Left colon (tissue), 2 donors: Measurements from ENCODE around the gene TTYH1. TPM values are rescaled to one million over a fixed set of nuclear protein-coding genes. Genes with fewer than 3 reads are reported as not detected.

Experiments
- ATAC-seq: fragments of 200-7000 bp; cut with Tn5 transposase; one replicate; pipeline ENCODE4 v1.9.1; 2020; ENCODE audit warnings: mild to moderate bottlenecking, moderate library complexity
- DNase-seq, 2 donors: peaks; one replicate each; pipeline ENCODE4 v3.0.0-alpha.2; 2020
- intact Hi-C, 2 donors: fragments of 100-400 bp; cut with DNase I in 1 of 2; cut with micrococcal nuclease in 1 of 2; formaldehyde crosslinking; loops; one replicate each; pipeline versions ENCODE4 v1.11.2 to v1.14.0; 2022; cut with DNase I, micrococcal nuclease
- total RNA-seq, 2 donors: library from RNA; stranded (reverse); fragmentation: NEBNext Ultra II Directional; extraction: Animal tissue kit (Norgen Biotek cat#: 25700); gene quantifications; one replicate each; pipeline ENCODE4 v1.2.1, GENCODE V29; 2021
- donor health status: DM: no; HTN: no; CAD: no.
- donor health status: DM: yes; HTN: yes; CAD: no.

The TTYH1 gene
- total RNA-seq, 2 donors from 2014 or later = 1.1 TPM; not detected in 1

GRCh38 chr19:54454781-54455675 lies 39.8 kb downstream of the TTYH1 start:
- ATAC-seq (no peak), DNase-seq (no peak)
- intact Hi-C loops = no loop called here

DNA sequence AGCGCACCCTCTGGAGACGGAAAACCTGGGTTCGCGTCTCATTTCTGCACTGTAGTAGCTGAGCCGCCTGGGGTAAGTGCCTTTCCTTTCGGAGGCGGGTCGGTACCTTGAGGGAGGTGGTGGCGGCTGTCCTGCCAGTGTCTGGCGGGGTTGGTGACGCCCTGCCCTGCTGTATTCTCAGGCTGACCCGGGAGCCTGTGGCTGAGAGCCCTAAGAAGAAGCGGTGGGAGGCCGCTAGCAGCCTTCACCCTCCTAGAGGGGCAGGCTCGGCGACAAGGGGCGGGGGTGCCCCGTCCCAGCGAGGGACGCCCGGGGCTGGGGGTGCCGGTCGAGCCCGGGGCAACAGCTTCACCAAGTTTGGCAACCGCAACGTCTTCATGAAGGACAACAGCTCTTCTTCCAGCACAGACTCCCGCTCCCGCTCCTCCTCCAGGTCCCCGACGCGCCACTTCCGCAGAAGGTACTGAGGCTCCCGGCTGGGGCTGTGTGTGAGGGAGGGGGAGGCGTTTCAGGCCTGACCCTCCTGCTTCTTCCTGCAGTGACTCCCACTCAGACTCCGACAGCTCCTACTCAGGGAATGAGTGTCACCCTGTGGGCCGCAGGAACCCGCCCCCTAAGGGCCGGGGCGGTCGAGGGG lies 40.6 kb downstream of the TTYH1 start:
- DNase-seq (no peak), ATAC-seq (no peak)
- intact Hi-C loops = no loop called here

GRCh38 chr19:54456423-54457373 lies 41.4 kb downstream of the TTYH1 start:
- DNase-seq = no peak
- no peak for ATAC-seq
- intact Hi-C loops = no loop called here

DNA sequence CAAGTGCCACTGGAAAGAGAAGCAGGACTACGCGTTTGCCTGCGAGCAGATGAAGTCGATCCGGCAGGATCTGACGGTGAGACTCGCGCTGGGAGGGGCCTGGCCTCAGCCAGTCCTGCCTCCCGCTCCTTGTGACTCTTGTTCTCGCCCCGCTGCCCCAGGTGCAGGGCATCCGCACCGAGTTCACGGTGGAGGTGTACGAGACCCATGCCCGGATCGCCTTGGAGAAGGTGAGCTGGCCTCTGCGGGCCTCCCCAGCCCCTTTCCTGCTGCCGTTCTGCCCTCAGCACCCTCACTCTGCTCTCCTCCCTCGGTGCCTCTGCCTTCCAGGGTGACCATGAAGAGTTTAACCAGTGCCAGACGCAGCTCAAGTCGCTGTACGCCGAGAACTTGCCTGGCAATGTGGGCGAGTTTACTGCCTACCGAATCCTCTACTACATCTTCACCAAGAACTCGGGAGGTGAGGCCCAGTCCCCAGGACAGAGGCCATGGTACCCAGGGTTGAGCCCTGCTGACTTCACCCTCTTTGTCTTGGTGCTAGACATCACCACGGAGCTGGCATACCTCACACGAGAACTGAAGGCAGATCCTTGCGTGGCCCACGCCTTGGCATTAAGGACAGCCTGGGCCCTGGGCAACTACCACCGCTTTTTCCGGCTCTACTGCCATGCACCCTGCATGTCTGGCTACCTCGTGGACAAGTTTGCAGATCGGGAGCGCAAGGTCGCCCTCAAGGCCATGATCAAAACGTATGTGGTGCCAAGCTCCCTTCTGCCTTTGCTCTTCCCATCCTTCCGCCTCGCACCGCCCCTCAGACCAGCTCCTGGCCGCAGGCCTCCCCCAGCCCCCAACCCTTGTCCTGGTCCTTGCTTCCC lies 42.7 kb downstream of the TTYH1 start:
- no peak for ATAC-seq
- intact Hi-C loops = no loop called here
- DNase-seq = peak in 1 of 2 donors; percentile 7

DNA sequence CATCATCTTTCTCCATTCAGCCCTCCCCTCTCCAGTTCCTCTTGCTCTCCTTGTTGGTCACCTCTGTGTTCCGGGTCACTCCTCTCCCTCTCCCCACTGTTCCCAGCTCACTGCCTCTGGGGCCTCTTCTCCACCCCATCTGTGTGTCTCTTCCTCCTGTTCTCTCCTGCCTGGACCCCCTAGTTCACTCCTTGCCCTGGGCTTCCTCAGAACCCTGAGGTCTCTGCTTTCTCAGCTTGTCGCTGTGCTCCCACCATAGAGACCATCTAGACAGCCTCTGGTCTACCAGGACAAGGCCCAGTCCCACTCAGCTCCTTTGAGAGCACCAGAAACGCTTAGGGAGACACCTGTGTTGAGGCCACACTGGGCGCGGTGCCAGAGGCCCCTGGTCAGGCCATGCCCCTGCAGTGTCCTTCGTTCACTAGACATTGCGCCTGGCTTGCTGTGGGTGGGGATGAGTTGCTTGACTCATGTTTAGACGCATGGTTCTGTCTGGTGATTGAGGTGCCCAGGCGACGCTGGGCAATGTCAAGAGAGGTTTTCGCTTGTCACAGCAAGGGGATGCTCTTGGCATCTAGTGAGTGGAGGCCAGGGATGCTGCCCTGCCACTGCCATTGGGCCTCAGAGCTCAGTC lies 43.5 kb downstream of the TTYH1 start:
- intact Hi-C loops = no loop called here
- DNase-seq = no peak

DNA sequence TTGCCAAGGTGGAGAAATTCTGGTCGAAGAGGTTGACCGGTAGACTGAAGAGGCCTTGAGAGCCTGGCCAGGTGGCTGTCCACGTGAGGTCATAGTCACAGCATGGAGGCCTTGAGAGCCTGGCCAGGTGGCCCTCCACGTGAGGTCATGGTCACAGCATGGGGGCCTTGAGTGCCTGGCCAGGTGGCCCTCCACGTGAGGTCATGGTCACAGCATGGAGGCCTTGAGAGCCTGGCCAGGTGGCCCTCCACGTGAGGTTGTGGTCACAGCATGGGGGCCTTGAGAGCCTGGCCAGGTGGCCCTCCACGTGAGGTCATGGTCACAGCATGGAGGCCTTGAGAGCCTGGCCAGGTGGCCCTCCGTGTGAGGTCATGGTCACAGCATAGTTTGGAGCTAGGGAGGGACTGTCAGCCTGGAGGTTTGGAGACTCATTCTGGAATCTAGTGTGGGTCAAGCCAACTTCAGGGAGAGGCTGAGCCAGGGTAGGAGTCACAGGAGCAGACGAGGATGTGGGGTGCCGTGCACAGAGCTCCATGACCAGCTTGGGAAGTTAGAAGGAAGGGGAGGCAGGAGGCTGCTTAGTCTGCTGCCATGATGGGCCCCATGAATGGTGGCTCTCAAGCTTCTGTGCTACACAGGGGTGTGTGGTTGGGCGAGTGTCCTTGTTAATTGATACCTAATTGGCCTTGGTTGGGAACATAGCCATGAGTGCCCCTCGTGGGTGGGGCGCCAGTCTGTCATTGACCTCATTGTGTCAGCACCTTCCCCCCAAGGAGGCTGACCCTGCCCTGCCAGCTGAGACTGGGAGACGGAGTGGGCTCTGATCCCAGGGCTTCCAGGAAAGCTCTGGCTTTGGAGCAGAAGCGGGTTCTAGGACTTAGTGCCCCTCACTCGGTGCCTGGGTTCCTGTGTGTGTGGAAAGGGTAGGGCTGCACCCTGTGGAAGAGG lies 44.3 kb downstream of the TTYH1 start:
- ATAC-seq (no peak), DNase-seq (no peak)
- intact Hi-C loops = no loop called here

More for the DNA sequence above, 43.5 kb downstream of the TTYH1 start:
- ATAC-seq = no peak

GRCh38 chr19:54460230-54461005 lies 45.2 kb downstream of the TTYH1 start:
- DNase-seq (no peak), ATAC-seq (no peak)
- intact Hi-C loops = no loop called here

- DNase-seq = no peak
- ATAC-seq = no peak
- intact Hi-C loops = no loop called here
Observed at GRCh38 chr19:54461210-54461609, 45.9 kb downstream of the TTYH1 start.

- intact Hi-C loops = no loop called here
- DNase-seq (no peak), ATAC-seq (no peak)
Observed at GRCh38 chr19:54461613-54462012, 46.3 kb downstream of the TTYH1 start.

DNA sequence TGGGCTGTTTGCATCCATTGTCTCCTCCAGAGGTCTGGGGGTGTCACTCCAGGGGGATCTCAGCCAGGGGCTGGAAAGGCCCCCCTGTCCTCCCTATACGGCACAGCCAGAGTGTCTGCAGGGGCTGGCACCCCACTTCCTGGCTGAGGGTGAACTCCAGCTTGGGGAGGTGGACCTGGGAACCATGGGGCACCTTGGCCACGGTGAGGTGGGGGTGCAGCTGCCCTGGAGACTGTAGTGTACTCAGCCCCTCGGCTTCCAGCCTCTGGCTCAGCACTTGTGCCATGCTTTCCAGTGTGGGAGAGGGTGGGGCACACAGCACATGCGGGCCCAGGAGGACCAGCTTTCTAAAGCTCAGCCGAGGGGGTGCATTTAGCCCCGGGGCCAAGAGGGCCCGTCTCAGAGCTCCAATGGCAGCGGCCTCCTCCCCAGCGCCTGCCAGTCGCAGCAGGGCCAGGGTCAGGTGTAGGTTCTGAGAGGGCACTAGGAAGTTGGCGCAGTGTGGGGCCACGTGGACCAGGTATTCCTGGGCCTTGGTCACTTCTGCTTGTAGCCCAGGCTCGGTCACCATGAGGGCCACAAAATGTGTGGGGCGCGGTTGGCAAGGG lies 46.9 kb downstream of the TTYH1 start:
- peak; percentile 1 for ATAC-seq
- peak in 1 of 2 donors; percentile 53 for DNase-seq
- intact Hi-C loops = no loop called here

DNA sequence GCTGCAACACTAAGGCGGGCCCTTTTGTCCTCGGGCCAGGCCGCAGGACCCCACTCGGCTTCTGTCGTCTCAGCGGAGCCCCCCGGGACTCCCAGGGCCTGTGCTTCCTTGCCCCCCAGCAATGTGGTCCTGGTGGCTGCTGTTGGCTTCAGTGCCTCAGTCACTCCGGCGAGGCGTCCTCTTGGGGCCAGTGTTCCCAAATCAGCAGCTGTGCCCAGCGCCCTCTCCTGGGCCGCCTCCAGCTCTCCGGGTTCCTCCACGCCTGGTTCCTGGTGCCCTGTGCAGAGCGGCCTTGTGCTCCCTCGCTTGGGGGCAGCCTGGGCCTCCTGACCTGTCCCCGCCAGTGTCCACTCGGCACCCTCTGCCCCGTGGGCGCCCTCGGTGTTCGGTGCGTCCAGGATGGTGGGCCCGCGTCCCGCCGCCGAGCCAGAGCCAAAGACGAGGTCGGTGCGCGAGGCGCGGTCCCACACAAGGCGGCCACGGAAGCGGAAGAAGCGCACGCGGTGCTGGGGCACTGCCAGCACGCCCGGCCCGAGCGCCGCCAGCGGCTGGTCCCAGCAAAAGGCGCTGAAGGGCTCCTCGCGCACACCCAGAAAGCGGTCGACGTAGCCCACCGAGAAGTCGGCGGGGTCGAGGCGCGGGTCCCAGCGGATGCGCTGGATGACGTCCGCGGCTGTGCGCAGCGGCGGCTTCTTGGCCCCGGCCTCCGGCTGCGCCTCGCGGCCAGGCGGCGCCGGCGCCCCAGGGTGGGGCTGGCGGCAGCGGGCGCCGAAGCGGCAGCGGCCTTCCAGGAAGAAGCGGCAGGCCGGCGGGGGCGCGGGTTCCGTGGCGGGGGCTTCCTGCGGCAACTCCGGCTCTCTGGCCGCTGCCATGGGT lies 47.6 kb downstream of the TTYH1 start:
- ATAC-seq (peak; percentile 21), DNase-seq (peak; percentile 76 to 83)
- intact Hi-C loops = no loop called here

GRCh38 chr19:54463531-54464043 lies 48.3 kb downstream of the TTYH1 start, which contains the start of gene LENG9:
Gene LENG9, minus strand, starts transcription at chr19:54463778. Its CDS starts 252 bp downstream, at chr19:54463526.
- peak; percentile 56 for ATAC-seq
- intact Hi-C loops = no loop called here

DNA sequence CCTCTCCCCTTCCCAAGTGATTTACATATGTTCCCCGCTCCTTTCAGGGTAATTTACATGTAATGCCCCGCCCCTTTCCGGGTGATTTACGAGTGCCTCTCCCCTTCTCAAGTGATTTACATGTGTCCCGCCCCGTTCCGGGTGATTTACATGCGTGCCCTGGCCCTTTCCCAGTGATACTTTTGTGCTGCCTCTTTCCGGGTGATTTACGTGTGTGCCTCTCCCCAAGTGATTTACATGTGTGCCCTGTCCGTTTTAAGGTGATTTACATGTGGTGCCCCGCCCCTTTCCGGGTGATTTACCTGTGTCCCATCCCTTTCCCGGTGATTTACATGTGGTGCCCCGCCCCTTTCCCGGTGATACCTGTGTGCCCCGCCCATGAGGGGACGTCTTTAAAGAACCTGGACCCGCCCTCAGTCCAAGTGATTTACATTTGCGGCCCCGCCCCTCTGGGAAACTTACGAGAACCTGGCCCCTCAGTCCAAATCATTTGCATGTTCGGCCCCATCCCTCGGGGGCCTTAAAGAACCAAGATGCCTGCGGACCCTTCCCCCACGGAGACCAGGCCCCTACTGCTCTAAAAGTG lies 48.9 kb downstream of the TTYH1 start:
- intact Hi-C loops = no loop called here
- ATAC-seq = peak; percentile 49
- peak; percentile 97 to 98 for DNase-seq

More at GRCh38 chr19:54463531-54464043, 48.3 kb downstream of the TTYH1 start, which contains the start of gene LENG9:
- DNase-seq = peak; percentile 100
